K562 (cell line): ENCODE data around the gene NSMCE1. TPM values are rescaled to one million over a fixed set of nuclear protein-coding genes. Genes with fewer than 3 reads are reported as not detected.

Experiments
- ATF3 ChIP-seq, 2 experiments: fragments of 450-650 bp in 1 of 2; sonication (generic) in 1 of 2; formaldehyde crosslinking in 1 of 2; IDR thresholded peaks in 1 of 2; conservative IDR thresholded peaks in 1 of 2; 2 replicates each; pipeline versions ENCODE4 v1.6.1 to v1.8.1; 2016 to 2023; ENCODE audit warnings: mild to moderate bottlenecking in 2 of 2, moderate library complexity in 2 of 2, inconsistent platforms in 1 of 2, missing genetic modification reagents in 1 of 2
- CEBPG ChIP-seq, 3 experiments: fragments of 200-800 bp in 1 of 3; sonication (Bioruptor generic) in 1 of 3; sonication (generic) in 1 of 3; formaldehyde crosslinking in 1 of 3; IDR thresholded peaks in 2 of 3; conservative IDR thresholded peaks in 1 of 3; 2 replicates each; pipeline versions ENCODE4 v1.6.1 to v1.8.0; 2016 to 2022; ENCODE audit warnings: missing compliant biosample characterization in 2 of 3, missing genetic modification characterization in 2 of 3, mild to moderate bottlenecking in 1 of 3, missing genetic modification reagents in 1 of 3
- CHD4 ChIP-seq: fragments of 200-600 bp; sonication (generic); IDR thresholded peaks from 3 replicates; pipeline ENCODE4 v1.6.1; 2012; ENCODE audit warnings: low read depth, mild to moderate bottlenecking, mixed read lengths, low read length, inconsistent platforms; ENCODE audit not compliant: insufficient read depth, insufficient replicate concordance, poor library complexity, severe bottlenecking
- KAT2B ChIP-seq: IDR thresholded peaks from one replicate; pipeline ENCODE4 v1.6.1; 2012; ENCODE audit warnings: low read depth, mild to moderate bottlenecking, control low read depth, inconsistent platforms, low read length, moderate library complexity
- MTA3 ChIP-seq: fragments of 450-650 bp; formaldehyde crosslinking; IDR thresholded peaks from 2 replicates; pipeline ENCODE4 v1.6.1; 2017; ENCODE audit warnings: mild to moderate bottlenecking, borderline replicate concordance
- PML ChIP-seq: IDR thresholded peaks from 2 replicates; pipeline ENCODE4 v1.6.1; 2012; ENCODE audit warnings: low read length, inconsistent platforms
- RBBP5 ChIP-seq: fragments of 200-600 bp; sonication (generic); IDR thresholded peaks from 2 replicates; pipeline ENCODE4 v1.6.1; 2012; ENCODE audit warnings: borderline replicate concordance, mild to moderate bottlenecking, low read length, control low read depth, inconsistent platforms; ENCODE audit not compliant: insufficient read depth, poor library complexity, severe bottlenecking
- SMARCA4 ChIP-seq: fragments of 450-650 bp; IDR thresholded peaks from 2 replicates; pipeline ENCODE4 v1.6.1; 2016
- SMC3 ChIP-seq: conservative IDR thresholded peaks from 2 replicates; pipeline ENCODE4 v1.6.1; 2011; ENCODE audit warnings: low read depth, low read length, improper control_type of control experiment; ENCODE audit not compliant: insufficient read depth
- STAT6 ChIP-seq: sonication (generic); formaldehyde crosslinking; IDR thresholded peaks from 2 replicates; pipeline ENCODE4 v1.8.1; 2023; ENCODE audit warnings: mild to moderate bottlenecking, missing genetic modification reagents
- TOE1 ChIP-seq, 2 experiments: fragments of 450-650 bp in 1 of 2; sonication (generic) in 1 of 2; formaldehyde crosslinking in 1 of 2; IDR thresholded peaks; 2 replicates each; pipeline versions ENCODE4 v1.7.1 to v1.8.0; 2016 to 2022; ENCODE audit warnings: borderline replicate concordance in 2 of 2, mild to moderate bottlenecking in 2 of 2, antibody characterized with exemption in 1 of 2, inconsistent platforms in 1 of 2, low read depth in 1 of 2, missing genetic modification reagents in 1 of 2, moderate library complexity in 1 of 2
- ZBTB49 ChIP-seq: sonication (generic); formaldehyde crosslinking; IDR thresholded peaks from 2 replicates; pipeline ENCODE4 v1.8.0; 2022; ENCODE audit warnings: missing genetic modification reagents, mild to moderate bottlenecking, borderline replicate concordance
- polyA plus RNA-seq, 8 experiments: library from polyadenylated mRNA; depleted of rRNA in 4 of 8; stranded (reverse) in 5 of 8; unstranded in 3 of 8; fragments of >200 nt; fragmentation: Nextera tagmentation in 2 of 8; fragmentation: Illumina TruSeq in 1 of 8; extraction: Ambion mirVana in 2 of 8; extraction: Trizol in 1 of 8; gene quantifications; 2 replicates each; pipeline versions ENCODE4 v1.2.1 to v1.2.3, GENCODE V29; 2011 to 2014; ENCODE audit warnings: inconsistent platforms in 1 of 8, missing spikeins in 1 of 8
- total RNA-seq, 7 experiments: library from RNA; depleted of rRNA in 6 of 7; stranded (reverse); fragments of >200 nt in 6 of 7; fragmentation: Illumina TruSeq in 2 of 7; extraction: Trizol in 2 of 7; gene quantifications; 2 replicates each; pipeline versions ENCODE4 v1.2.1 to v1.2.3, GENCODE V29; 2011 to 2021; ENCODE audit warnings: low replicate concordance in 1 of 7

The NSMCE1 gene
- total and polyA plus RNA-seq, 9 of the 15 experiments (the other 6 are each of a cell fraction or from before 2014, with no cell fraction given), result 52.1 to 163 (median 61.5) TPM

GRCh38 chr16:27268376-27269299 lies at the start of gene NSMCE1 (continued):
- TF ChIP-seq CEBPG (CRISPR knock-in tag; IDR thresholded peaks at IDR 0.05) (peak; percentile 43; the same call in 1 of the 2 replicates), CEBPG (tag; conservative IDR thresholded peaks at IDR 0.05 in 1 of 2, IDR thresholded peaks at IDR 0.05 in 1 of 2) (peak in 1 of 2 experiments; percentile 66; a peak in 2 of 4 replicates), PML (peak; percentile 55; the same call in 1 of the 2 replicates), STAT6 (0 out of 2 replicates have a peak, but pooled peaks have one; percentile 36), MTA3 (peak; percentile 78; the same call in 1 of the 2 replicates), RBBP5 (peak; percentile 82), ATF3 (IDR thresholded peaks at IDR 0.05) (no peak; the same call in 1 of the 2 replicates), ATF3 (CRISPR knock-in tag; conservative IDR thresholded peaks at IDR 0.05) (peak; percentile 45; the same call in 1 of the 2 replicates), SMC3 (no peak), KAT2B (no peak), TOE1 (IDR thresholded peaks at IDR 0.05; ENCODE audit: borderline replicate concordance) (no peak), TOE1 (CRISPR knock-in tag; IDR thresholded peaks at IDR 0.05; ENCODE audit: borderline replicate concordance, low read depth) (0 out of 2 replicates have a peak, but pooled peaks have one; percentile 48), SMARCA4 (no peak; the same call in 1 of the 2 replicates), CHD4 (peak; percentile 45), ZBTB49 (CRISPR knock-in tag) (no peak)
